Lung microvascular endothelial cell (primary cell): ENCODE data around the gene GJA5. TPM values are rescaled to one million over a fixed set of nuclear protein-coding genes. Genes with fewer than 3 reads are reported as not detected.
"Not testable (repeated sequence)": the region's sequence is repeated elsewhere in the genome, so short reads cannot be mapped to it uniquely, and the experiment has no call there.

Experiments
- DNase-seq, 2 donors: peaks; one replicate each; pipeline versions ENCODE4 v3.0.0 to v3.0.0-alpha.2; 2010; ENCODE audit warnings: low read depth in 2 of 2
- total RNA-seq: library from RNA; depleted of rRNA; stranded (reverse); fragments of >200 nt; gene quantifications from 2 replicates; pipeline ENCODE4 v1.2.1, GENCODE V29; 2014

The GJA5 gene
- total RNA-seq, 1 donor from 2014 or later: under 0.01 TPM

GRCh38 chr1:147762233-147763024, 2.0 kb upstream of the GJA5 start:
- DNase-seq: peak in 1 of 2 donors; percentile 28

DNA sequence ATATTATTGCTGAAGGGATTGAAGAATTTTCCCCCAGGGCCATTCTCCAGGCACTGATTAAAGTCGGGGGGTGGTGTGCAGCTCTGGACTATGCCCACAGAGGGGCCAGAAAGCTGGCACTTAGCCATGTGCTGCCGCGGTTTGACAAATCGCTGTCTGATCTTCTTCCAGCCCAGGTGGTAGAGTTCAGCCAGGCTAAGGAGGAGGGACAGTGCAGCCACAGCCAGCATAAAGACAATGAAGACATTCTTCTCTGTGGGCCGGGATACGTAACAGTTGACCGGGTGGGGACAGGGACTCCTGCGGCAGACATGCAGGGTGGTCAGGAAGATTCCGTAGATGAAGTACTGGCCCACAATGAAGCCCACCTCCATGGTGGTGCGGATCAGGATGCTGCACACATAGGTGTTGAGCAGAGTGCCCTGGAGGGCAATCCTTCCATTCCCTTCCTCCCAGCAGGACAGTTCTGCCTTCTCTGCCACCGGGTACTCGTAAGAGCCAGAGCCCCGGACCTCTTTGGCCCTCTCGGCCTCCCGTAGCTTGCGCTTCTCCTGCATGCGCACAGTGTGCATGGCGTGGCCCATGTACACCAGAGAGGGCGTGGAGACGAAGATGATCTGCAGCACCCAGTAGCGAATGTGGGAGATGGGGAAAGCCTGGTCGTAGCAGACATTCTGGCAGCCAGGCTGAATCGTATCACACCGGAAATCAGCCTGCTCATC, 1.9 kb downstream of the GJA5 start:
- no peak for DNase-seq

GRCh38 chr1:147757015-147757990, 3.1 kb downstream of the GJA5 start:
- DNase-seq: no peak

- DNase-seq: no peak
Measured at GRCh38 chr1:147756341-147756740, 4.1 kb downstream of the GJA5 start.

DNA sequence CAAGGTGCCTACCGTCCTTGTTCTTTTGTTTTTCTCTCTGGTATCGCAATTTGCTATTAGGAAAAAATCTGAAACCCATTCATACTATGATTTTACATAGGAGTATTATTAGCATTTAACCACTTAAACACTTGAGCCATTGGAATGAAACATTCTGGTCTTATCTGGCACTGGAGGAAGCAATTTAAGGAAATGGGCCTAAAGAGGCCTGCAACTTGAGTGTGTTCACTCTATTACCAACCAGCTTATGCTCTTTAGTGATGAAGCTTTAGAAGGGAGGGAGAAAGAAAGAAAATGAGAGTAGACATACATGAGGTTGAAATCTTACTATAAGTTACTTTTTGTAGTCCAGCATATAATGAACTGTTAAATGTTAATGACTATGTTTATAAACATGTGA, 5.7 kb downstream of the GJA5 start:
- DNase-seq: no peak

DNA sequence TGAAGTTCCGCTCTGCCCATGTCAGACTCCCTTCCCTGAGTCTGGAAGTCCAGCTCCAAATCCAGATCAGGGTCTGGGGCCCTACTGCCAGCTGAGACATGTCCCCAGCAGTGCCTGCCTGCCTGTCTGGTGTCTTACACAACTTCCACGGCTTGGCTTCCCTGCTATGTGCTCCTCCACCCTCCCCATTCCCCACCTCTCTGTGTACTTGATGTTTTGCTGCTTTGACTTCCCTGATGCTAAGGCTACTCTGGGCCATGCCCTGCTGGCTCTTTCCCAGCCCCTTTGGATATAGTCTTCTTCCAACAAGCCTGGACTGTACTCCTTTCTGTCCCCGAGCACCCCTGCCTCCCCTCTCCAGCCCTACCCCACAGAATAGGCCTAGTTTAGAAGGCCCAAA, 7.3 kb downstream of the GJA5 start:
- no peak for DNase-seq

GRCh38 chr1:147752511-147752910, 7.9 kb downstream of the GJA5 start:
- no peak for DNase-seq

- DNase-seq: no peak
Measured at GRCh38 chr1:147751346-147751745, 9.1 kb downstream of the GJA5 start.

GRCh38 chr1:147750618-147751217, 9.7 kb downstream of the GJA5 start:
- DNase-seq: no peak

GRCh38 chr1:147749792-147750191, 10.6 kb downstream of the GJA5 start:
- DNase-seq: no peak

- DNase-seq: no peak
Measured at GRCh38 chr1:147748676-147749350, 11.6 kb downstream of the GJA5 start.

DNA sequence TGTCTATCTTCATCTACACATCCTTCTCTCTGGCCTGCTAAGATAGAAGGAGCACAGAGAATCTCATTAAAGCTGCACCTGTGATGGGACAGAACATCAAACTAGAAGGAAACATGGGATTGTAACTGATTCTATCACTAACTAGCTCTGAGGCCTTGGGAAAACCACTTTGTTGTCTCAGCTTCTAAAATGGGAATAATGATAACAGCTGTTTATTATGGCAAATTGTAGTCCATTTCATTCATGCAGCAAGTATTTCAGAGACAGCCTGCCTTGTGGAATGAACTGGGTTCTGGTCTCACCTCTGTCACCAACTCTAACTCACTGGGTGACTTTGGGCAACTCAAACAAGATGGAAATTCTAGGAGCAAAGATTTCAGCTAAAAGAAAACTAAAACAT, 12.4 kb downstream of the GJA5 start:
- DNase-seq: no peak

DNA sequence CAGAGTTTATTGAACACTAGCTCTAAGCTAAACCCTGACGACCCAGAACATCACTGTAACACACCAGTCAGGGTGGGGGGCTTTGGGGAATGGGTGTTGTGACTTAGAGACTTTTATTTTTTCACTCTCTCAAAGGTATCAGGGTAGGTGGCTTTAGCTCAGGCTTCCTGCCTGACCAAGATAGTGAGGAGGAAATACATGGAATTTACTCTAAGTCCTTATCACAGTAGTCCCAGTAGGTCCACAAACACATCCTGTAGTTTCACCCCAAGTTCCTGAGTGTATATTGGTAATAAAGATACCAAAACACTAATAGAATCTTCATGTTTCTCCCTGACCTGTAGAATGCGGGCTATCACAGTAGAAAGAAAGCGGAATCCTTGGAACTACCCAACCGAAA, 15.1 kb downstream of the GJA5 start:
- DNase-seq: no peak

DNA sequence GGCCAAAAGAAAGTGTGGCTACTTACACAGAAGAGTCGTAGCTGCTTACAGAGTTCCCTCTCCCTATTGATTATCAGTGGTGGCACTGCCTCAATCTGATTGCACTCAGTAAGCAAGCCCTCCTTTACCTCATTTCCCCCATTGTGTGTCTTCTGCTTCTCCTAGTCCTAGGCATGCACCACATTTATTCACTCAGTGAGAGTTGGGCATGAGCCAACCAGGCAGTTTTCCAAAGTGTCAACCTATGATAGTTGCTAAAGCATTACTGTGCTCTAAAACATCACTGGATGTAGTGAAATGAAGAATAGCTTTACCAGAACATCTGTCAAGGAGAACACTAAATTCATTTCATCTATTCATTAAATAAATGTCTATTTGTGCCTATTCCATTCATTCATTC, 19.3 kb downstream of the GJA5 start:
- DNase-seq: no peak

DNA sequence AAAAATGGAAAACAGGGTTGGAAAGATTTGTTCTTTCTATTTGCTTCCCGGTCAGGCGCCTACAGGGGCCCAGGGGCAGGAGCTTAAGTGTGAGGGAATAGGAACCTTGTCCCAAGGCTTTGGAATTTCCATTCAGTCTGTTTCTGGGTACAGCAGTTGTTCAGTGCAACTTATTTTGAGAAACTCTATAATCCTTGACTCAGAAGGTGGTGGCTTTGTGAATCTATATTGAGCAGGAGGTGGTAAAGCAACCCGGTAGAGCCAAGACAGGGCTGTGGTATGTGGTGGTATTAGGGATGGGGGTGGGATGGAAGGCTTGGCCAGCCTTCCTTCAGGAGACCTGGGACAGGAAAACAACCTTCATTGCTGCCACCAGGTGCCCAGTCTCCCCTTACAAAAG, 20.0 kb downstream of the GJA5 start:
- DNase-seq: no peak

GRCh38 chr1:147738739-147739476, 21.5 kb downstream of the GJA5 start:
- no peak for DNase-seq

DNA sequence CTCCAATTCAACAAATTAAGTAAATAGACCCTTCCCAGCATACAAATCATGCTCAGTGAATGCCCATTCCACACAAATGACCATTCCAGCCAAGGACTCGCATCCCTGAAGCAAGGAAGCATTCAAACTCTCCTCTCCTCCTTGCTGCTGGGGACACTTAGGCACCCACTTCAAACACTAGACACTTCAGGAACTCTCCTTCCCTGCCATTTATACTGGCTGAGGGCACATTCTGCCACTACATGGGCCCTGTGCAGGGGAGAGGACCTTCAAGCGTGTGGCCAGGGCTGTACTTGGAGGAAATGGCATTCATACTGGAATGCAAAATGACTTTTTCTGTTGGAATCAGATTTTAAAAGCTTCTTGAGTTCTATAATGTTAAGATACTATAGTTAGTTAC, 22.3 kb downstream of the GJA5 start:
- DNase-seq: no peak

- no peak for DNase-seq
Measured at GRCh38 chr1:147736883-147737282, 23.5 kb downstream of the GJA5 start.

GRCh38 chr1:147735423-147735822, 25.0 kb downstream of the GJA5 start:
- no peak for DNase-seq

- DNase-seq: not testable (repeated sequence)
Measured at GRCh38 chr1:147734291-147734841, 26.0 kb downstream of the GJA5 start.
